HG03060 (cell line): ENCODE measurements around the gene PLXNC1.

Experiments
- ATAC-seq: cut with Tn5 transposase; IDR thresholded peaks from one replicate; pipeline ENCODE4 v1.9.1; 2021; ENCODE audit warnings: low read depth, moderate number of reproducible peaks; ENCODE audit not compliant: unreplicated experiment

Gene PLXNC1

GRCh38 chr12:94178882-94179281, 30.5 kb downstream of the PLXNC1 start:
- no peak for ATAC-seq

DNA sequence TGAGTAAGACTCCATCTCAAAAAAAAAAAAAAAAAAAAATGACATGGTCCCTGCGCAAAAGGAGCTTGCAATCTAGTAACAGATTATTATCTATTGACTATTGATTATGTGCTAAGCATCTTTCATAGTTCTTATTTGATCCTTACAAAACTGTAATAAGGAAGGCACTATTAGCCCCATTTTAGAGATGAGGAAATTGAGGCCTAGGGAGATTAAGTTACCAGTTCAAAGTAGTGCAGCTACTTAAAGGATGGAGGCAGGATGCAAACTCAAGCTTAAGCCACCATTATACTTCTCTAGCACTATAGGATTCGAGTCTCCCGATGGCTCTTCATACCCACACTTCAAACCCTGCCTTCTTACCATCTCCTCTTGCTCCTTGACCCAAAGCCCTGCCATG, 31.3 kb downstream of the PLXNC1 start:
- no peak for ATAC-seq

DNA sequence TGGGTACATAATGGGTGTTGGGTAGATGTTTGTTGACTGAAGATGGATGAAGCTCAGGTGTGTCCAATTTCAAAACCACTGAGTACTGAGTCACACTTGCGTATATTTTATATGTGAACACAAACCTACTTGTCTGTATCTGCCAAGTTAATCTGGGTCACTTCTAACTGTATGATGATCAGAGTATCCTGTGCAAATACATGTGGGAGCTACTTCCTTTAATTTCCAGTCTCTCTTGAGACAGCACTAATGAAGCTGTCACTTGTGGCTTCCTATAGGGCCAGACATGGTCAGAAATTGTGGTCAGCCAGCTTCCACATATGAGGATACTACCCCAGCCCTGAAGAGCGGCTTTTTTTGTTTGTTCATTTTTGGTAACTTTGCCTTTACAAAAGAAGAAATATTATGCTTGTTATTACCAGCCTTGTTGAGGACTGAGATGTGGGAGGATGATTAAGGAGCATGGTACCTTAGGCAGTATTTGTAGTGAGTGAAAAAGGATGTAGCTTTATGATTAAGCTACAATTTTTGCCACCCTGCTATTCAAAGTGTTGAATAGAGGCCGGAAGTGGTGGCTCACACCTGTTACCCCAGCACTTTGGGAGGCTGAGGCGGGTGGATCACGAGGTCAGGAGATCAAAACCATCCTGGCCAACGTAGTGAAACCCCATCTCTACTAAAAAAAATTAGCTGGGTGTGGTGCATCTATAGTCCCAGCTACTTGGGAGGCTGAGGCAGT, 32.4 kb downstream of the PLXNC1 start:
- no peak for ATAC-seq

DNA sequence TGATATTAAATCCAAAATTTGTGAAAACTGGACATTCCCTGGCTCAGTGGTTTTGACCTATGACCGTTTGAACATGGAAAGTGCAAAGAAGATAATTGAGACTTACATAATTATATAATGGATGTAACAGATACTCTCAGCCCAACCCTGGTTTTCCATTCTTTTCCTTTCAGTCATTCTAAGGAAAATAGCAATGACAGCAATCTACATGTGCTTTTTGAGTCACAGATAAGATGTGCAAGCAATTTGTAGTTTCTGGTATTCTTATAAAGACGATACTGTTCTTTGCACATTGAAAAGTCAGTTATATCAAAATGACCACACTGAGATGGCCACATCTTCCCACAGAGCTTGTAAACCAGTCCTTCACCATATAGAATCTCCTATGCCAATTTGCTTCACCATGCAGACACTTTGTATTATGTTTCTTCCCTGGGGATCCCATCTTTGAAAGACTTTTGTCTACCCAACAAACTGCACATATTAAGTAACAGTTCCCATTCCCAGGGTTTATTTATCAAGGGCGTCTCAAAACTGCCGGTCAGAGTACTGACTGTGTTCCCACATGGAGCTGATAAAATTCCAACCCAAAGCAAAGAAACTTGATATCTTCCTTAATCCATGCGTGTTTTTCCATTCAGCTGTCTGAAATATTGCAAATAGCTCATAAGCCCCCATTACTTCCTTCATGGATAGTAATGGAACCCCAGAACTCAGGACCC, 34.8 kb downstream of the PLXNC1 start:
- no peak for ATAC-seq

DNA sequence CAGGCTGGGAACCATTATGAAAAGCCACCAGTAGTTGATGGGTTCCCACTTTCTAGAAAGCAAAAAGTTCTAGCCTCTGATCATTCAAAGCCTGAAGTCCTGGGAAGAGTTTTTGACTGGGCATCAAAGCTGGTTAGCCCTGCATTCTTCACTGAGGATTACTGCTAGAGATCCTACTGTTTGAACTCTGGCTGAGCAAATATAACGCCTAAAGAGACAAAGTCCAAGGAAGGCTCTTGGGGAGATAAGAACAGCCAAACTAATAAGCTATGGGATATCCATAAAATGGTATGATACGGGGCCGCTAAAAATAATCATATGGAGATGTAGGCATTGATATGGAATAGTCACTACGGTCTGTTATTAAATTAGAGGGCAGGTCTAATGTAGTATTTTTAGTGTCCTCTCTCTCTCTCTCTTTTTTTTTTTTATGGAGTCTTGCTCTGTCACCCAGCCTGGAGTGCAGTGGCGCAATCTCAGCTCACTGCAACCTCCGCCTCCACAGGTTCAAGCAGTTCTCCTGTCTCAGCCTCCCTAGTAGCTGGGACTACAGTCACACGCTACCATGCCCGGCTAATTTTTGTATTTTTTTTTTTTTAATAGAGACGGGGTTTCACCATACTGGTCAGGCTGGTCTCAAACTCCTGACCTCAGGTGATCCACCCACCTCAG, 35.5 kb downstream of the PLXNC1 start:
- ATAC-seq, result no peak

DNA sequence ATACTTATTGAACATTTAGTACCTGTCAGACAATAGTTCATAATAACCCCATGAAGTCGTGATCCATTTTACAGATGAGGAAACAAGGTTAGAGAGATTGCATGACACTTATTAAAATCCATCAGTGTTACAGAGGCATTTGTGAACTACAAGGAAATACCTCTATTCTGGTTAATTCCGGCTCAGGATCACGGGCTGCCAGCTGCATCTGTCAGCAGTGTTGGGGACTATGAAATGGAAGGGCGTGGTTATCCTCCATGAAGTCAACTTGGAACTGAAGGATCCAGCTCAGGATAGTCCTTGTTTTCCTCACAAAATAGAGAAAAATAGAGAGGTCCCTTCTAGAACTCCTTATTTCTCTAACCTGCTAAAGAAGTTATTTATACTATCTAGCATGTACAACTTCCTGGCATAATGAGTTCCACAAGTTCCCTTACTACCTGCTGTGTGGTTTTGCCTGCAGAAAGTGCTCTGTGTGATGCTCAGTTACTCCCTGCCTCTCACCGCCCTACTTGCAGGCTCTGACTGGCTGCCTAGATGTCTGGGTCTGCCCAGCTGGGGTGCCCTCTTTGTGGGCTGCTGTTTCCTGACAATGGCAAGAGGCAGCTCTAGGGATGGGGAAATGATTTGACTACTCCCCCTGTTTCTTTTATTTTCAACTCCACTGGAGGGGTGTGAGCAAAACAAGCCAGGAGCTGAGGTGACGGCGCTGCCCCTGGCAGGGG, 36.8 kb downstream of the PLXNC1 start:
- ATAC-seq, result no peak

- no peak for ATAC-seq
These were observed 37.4 kb downstream of the PLXNC1 start for GRCh38 chr12:94185801-94186200.

DNA sequence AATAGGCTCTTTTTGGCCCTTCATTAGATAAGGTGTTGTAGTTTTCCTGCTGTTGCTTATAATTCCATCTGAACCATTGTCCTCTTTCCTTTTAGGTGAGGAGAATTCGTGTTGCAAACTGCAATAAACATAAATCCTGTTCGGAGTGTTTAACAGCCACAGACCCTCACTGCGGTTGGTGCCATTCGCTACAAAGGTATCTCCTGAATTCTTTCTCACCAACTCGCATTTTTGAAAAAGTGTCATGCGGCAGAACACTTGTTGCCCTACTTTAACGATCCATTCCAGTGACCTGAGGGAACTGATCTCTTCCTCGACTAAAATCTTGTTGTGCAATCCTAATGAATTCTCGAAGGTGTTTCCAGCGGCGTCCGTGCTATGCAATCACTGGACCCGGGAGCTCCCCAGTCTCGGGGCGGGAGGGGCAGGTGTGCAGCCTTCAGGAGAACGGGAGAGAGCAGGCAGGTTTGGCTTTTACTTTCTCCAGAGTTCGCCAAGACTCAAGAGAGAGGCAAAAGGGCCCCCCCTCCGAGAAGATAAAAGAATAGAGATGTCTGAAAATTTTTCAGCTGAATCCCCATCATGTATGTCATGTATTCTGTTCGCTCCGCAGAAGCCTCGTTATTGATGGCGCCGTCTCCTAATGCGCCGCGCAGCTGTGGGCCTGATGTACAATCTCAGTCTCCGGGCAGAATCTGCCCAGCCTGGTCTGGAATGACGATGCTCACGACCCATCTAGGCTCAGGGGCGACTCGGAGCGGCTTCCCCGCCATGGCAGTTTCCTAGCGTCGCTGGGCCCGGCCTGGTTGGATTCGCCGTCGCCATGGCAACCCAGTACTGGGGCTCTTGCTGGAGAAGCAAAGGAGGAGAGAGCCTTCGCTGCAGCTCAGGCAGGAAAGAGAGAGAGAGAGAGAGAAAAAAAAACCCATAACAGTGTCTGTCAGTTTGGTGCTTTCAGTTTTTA, 38.2 kb downstream of the PLXNC1 start:
- no peak for ATAC-seq

DNA sequence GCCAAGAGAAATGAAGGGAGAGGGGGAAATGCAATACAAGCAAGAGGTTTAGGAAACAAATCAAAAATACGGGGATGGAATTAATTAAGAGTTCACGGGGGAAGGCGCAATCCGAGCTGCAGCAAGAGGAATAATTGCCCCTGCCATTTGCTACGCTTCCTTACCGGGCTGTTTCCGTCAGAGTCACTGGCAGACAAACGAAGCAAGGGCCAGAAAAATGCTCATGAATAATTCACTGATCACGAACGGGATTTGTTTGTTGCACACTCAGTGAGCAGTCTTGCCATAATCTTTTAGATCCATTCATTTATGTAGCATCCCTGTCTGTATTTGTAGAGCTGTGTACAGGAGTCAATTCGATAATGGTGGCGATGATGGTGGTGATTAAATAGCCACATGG, 39.0 kb downstream of the PLXNC1 start:
- no peak for ATAC-seq

- no peak for ATAC-seq
These were observed 42.2 kb downstream of the PLXNC1 start for GRCh38 chr12:94190623-94191022.

DNA sequence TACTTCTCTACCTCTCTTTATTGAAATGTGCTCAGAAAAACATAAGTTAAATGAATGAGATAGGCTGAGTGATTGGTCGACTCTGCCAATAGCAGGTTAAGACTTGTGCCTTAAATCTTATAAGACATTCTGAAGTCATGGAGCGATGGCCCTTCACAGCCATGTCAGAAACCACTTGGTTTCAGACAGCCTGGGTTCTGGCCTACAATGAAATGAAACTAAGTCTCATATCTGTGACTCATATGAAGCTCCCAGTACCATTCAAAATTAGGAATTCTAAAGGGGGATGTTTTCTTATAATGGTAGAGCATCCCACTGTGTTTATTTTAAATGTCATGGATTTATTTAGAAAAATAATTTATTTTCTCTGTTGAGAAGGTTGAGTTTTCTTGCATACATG, 42.6 kb downstream of the PLXNC1 start:
- ATAC-seq, result no peak

DNA sequence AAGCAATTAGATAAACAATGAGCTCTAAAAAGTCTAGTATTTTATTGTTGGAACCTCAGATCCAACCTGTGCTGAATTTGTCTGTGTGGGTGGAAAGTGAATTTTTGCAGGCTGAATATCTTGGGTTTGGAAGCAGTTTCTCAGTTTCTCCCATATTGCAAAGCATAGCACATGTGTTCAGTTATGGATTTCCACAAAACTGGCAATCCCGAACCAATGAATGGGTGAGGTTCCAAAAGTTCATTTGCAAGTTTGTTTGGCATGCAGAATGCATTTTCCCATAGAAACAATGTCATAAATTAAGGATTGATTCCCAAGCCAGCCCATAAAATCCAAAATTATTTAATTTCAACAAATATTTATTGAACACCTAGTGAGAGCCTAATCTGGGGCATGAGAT, 43.4 kb downstream of the PLXNC1 start:
- no peak for ATAC-seq

DNA sequence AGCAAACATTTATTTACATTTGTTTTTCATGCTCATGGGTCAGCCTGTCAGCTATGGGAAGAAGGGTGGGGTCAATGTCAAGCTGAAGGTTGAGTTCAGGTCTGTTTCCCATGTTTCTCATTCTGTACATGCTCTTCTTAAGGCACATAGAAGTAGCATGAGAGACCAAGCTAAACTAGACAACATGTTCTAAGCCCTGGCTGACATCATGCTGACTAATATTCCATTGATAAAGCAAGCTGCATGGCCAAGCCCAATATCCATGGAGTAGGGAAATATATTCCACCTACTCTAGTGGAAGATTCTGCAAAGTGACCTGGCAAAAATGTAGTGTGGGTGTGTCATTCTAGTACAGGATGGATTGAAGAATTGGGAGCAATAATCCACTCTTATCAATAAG, 44.1 kb downstream of the PLXNC1 start:
- ATAC-seq, result no peak

- no peak for ATAC-seq
These were observed 44.8 kb downstream of the PLXNC1 start for GRCh38 chr12:94193168-94193567.

DNA sequence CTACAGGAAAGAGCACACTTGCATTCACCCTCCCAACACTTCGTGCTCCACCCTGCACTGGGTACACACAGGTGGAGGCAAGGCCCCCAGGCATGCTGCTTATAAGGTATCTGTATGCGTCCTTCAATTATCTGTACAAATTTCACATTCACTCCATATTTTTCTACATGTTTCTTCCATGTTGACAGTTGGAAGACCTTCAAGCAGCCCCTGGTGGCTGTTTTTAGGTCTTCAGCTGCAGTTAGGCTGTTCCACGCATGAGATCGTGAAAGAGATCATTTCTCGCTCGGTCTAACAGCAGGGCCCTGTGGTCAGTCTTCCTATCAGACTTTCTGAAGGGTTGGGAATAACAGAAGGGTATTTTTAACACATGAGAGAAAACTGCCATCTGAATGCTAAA, 47.1 kb downstream of the PLXNC1 start:
- ATAC-seq, result no peak

DNA sequence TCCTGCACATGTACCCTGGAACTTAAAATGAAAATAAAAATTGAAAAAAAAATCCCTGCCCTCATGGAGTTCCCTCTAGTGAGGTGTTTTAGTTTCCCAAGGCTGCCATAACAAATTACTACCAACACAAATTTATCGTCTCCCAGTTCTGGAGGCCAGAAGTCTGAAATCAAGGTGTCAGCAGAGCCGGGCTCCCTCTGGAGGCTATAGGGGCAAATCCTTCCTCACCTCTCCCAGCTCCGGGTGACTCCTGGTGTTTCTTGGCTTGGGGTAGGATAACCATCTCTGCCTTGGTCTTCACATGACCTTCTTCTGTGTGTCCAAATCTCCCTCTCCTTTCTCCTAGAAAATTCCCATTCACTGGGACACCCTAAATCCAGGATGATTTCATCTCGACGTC, 50.1 kb downstream of the PLXNC1 start:
- ATAC-seq, result no peak

DNA sequence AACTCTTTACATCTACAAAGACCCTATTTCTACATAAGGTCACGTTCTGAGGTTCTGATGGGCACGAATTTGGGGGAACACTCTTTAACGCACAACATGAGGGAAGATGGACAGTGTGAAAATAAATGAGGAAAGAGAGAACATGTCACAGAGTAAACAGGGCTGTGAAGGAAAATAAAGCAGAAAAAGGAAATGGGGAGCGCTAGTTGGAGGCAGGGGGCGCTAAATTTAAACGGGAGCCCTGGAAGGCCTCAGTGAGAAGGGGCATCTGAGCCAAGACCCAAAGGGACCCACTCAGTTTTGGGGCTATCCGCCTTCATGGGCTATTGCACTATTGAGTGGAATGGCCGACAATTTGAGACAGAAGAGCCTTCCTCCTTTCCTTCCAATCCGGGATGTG, 50.5 kb downstream of the PLXNC1 start:
- ATAC-seq, result no peak

GRCh38 chr12:94200069-94200468, 51.7 kb downstream of the PLXNC1 start:
- no peak for ATAC-seq

- ATAC-seq, result no peak
These were observed 52.3 kb downstream of the PLXNC1 start for GRCh38 chr12:94200695-94201094.
